Activated CD8-positive, alpha-beta memory T cell treated with anti-CD3 and anti-CD28 coated beads, Interleukin-2, amount 50 U/mL, for 48 hours (primary cell): ENCODE measurements around the gene IL18RAP.

ENCODE experiments used
- DNase-seq: peaks from one replicate; pipeline ENCODE4 v3.0.0-alpha.2; 2020

Gene IL18RAP

DNA sequence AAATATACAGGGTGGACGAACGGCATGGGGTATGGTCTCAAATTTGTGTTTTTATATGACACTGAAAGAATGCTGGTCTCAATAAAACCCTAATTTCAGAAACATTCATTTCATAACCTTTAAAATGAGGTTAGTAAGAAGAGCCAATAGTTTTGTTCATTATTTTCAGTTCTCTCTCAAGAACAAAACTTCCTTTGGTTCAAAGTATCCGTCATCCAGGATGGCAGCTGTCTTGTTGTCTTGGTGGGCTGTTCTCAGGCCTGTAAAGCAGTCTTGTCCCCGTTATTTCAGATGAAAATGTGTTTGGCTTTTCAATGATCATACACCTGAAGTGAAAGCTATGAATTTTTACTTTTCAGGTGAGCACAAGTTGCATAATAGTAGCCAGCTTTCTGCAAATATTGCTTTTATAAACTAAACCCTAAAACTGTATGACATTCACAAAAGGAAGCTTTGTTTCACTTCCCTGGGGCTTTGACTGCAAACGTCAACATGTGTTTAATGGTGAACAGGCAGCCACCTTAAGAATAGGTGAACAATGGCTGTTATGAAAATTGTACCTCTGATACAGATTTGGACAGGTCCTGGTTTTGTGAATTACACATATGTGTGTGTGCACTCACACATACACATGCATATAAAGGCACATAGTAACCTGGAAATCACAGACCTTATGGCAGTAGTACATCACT is 2.6 kb downstream of the IL18RAP start:
- no peak for DNase-seq

DNA sequence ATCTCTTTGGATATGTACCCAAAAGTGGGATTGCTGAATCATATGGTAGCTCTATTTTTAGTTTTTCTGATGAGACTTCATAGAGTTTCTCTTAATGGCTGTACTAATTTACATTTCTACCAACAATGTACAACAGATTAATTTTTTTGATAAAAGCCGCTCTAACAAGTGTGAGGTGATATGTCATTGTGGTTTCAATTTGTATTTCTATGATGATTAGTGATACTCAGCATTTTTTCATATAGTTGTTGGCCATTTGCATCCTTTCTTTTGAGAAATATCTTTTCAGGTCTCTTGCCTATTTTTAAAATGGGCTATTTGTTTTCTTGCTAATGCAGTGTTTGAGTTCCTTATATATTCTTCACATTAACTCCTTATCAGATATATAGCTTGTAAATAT is 4.3 kb downstream of the IL18RAP start:
- DNase-seq, result no peak

DNA sequence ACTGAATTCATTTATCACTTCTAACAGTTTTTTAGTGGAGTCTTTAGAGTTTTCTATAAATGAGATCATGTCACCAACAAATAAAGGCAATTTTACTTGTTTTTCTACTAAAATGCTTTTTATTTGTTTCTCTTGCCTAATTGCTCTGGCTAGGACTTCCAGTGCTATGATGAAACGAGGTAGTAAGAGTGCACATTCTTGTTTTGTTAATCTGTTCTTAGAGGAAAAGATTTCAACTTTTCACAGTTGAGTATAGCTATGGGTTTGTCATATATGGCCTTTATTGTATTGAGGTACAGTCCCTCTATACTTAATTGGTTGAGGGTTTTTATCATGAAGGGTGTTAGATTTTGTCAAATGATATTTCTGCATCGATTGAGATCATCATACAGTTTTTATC is 5.6 kb downstream of the IL18RAP start:
- DNase-seq, result no peak

DNA sequence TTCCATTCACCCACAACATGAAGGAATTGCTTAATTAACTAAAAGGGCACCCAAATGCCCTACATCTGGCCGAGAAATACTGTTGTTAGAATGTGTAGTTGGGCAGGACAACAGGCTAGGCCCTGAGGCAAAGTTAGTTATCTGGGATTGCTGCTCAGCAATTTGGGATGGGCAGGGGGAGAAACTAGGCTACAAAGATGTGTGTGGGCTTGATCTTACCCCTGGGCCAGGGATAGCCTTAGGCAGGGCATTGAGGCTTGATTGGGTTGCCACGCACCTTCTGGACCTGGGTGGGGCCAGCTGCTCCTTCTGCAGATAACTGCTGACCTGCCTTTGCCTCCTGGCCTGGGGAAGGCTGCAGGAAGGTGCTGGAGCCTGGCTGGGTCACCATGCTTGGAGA is 9.4 kb downstream of the IL18RAP start:
- DNase-seq, result no peak

DNA sequence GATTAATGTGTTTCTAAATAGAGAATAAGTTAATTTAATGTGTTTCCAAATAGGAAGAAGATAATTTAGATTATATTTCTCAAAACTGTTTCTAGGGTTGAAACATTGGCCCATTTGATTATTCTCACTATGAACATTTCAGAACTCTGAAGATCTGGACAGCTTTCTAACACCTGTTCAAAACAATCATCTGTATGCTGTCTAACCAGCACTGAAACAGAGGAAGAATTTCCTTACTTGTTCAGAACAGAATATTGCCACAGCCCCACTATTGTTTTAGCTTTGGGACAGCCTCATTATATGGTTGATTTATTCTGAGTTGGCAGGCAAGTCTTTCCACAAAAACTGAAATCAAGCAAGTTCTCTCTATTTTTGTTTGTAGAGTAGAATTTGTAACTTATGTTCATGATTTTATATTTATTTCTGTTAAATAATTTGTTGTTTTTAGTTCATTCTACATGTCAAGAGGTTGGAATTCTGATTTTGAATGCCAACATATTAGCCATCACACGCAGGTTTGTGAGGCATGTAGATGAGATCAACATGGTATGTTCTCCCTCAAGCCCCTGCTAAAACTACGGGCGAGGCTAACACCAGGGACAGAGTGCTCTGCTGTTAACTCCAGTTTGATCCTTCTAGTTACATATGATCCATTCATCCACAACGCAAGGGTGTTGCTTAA is 11.2 kb downstream of the IL18RAP start:
- no peak for DNase-seq

DNA sequence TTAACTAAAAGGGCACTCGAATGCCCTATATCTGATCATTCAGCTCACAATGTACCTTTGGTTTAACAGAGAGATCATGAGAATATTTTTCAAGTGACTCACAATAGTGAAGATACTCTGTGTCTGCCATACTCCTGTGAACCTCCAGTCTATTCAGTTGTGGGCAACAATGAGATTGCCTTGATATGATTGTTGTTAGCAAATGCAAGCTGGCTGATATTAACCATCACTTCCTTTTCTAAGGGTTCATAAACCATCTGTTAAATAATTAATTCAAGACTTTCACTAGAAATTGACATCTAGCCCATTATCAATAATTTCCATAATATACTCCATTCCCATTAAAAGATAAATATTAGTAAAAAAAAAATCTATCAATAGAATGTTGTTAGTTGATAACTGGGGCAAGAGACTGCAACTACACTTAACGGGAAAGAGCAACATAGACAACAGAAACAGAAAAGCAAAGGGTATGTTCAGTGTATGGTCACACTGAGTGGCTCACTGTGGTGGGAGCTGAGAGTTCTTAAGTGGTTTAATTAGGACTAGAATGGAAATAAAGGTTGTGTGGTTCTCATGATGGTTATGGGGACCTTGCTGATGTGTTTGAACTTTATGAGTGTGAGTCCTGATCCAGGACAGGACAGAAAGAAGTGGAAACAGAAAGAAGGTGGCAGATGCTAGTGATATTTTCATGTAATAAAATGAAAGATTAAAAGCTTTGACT is 11.9 kb downstream of the IL18RAP start:
- no peak for DNase-seq

DNA sequence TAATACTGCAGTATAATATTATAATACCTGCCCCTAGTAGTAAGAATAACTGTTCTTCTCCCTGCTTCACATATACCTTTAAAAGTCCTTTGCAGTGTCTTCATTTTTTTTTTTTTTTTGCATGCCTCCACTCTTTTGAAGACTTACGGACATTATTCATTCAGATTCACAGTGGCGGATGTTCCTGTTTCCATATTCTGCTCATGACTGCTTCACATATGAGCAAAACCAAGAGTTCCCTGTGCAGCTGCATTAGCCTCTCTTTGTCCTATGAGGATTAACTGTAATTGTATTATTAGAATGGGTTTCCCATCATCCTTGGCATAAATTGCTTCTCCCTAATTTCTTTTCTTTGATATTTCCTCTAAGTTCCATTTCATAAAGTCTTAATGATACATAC is 12.8 kb downstream of the IL18RAP start:
- DNase-seq, result no peak

DNA sequence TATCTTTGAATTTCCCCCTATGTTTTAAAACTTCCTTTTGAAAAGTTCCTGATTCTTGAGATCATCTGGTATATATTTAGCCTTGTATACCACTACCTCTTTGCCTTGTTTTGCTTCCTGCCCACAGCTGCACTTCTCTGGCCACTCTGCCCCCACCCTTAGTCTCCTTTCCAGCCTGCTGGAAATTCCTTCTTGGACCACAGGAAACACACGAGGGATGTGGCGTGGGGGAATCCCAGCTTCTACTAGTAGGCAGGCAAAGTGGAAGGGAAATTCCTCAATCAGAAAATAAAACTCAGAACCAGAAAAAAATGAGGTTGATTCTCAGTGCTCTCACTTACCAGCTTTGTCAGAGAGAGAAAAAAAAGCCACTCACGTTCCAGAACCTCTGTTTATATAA is 13.4 kb downstream of the IL18RAP start:
- DNase-seq, result no peak

DNA sequence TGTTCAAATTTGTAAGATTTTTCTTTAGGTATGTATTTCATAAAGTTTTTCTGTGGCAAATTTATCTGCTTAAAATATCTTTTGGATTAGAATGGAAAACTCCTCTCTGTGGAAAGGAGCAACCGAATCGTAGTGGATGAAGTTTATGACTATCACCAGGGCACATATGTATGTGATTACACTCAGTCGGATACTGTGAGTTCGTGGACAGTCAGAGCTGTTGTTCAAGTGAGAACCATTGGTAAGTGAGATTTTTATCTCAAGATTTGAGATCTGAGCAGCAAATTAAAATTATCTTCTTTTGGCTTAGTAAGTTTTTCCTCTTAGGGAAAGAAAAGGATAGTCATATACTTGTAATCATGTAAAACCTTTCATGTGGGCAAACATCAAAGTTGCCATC is 14.2 kb downstream of the IL18RAP start:
- DNase-seq, result no peak

DNA sequence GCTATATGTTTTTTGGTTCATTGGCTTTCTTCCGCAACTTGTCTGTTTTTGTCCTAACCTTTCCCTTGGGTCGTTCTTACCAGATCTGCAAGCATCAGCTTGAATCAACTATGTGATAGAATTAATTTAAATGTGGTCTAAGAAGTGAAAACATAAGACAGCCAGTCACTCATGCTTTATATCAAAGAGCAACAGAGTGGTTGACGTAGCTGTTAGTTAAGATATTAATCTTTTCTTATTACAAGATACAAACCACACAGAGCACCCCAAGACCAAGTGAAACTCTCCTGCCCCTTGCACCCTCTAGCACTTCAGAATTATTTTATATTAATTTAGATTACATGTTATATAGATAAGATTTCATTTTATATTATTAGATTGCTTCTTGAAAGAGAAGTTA is 15.2 kb downstream of the IL18RAP start:
- DNase-seq, result no peak

DNA sequence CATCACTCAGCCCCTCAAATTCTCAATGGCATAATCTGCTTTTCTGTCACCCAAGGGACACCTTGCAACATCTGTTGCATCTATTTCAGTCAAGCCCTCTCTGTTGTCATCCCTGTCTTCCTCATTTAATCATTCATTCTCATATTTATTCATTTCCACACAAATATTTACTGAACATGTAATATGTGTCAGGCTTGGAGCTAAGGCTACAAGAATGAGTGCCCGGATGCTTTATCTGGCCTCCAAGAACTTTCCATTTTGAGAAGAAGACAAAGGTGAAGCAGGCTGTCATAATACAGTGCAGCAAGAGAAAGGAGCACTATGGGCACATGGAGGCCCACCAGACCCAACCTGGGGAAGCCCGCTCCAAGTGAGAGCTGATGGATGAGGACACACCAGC is 15.6 kb downstream of the IL18RAP start:
- no peak for DNase-seq

DNA sequence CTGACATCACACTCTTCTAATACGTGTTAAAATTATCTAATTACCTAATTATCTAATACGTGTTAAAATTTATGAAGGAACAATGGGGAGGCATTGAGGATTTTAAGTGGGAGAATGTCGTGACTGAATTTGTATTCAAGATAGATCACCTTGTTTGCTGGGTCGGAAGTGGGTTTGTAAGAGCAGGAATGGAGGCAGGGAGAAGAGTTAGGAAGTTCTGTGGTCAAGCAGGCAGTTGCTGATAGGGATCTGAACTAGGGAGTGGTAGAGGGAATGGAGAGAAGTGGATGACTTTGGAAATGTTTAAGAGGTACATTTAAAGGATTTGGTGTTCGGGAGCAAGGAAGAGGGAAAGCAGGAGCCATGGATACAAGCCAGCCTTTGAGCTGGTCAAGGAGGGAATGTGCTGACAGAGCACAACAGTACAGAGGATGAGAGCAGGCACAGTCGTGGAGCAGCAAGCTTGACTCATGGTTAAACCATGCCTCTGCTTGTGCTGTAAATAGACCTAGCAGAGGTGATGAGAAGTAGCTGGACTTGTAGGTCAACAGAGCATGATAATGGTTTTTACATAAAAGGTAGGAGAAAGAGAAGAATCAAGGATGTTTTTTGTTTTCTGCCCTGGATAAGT is 16.2 kb downstream of the IL18RAP start:
- no peak for DNase-seq

DNA sequence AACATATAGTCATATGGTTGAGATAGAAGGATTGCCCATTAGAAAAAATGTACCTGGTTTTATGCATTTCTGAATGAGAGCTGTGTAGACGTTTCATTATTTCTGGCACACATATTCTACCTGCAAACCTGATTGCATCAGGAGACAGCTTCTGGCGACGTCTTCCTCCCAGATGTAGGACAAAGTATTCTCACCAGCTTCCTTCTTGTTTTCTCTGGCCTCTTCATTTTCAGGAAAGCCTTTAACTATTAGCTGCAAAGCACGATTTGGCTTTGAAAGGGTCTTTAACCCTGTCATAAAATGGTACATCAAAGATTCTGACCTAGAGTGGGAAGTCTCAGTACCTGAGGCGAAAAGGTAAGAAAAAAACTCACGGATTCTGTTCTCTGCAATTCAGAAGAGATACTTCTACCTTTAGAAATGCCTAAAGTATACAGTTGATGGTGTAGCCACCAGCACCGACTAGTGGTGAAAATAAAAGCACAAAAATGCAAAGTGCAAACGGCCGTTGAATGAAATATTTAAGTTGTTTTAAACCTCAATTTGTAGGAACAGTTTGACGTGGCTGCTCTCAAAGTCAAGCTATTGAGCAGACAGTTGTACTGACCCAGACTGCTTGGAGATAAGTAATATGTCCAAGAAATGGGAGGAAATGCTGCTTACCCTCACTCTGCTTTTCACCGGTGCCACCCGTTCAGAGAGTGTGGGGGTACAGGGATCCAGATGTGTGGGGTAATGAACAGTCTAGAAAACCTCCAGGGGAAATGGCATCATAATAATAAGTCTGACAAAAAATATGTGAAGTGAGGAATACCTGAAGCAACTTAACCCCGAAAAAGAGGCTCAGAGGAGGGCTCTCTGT is 20.2 kb downstream of the IL18RAP start:
- DNase-seq, result no peak

DNA sequence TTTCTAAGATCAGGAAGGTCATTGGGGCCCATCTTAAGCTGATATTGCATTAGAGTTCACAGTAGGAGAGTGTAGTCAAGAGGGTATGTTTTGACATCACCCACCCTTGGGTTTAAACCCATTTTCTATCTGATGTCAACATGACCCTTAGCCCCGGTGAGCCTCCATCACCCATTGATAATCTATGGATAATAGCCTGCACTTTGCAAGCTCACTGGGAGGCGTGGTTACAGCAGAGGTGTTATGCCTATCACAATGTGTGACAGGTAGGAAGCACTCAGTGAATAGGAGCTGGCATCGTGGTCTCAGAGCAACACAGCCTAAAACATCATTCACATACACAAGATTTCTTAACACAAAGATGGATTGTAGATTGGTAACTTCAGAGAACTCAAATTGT is 21.3 kb downstream of the IL18RAP start:
- DNase-seq, result no peak

DNA sequence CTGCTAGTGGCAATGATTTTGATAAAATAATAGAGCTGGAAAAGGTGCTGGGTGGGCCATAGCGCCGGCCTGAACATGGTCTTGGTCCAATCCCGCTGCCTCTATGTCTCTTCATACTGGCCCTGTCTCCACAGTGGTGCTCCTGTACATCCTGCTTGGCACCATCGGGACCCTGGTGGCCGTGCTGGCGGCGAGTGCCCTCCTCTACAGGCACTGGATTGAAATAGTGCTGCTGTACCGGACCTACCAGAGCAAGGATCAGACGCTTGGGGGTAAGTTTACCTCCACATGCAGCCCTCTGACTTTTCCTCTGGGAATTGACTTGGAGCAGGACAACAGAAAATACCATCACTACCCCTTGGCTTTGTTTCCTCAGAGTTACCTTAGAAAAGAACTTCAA is 24.0 kb downstream of the IL18RAP start:
- no peak for DNase-seq

DNA sequence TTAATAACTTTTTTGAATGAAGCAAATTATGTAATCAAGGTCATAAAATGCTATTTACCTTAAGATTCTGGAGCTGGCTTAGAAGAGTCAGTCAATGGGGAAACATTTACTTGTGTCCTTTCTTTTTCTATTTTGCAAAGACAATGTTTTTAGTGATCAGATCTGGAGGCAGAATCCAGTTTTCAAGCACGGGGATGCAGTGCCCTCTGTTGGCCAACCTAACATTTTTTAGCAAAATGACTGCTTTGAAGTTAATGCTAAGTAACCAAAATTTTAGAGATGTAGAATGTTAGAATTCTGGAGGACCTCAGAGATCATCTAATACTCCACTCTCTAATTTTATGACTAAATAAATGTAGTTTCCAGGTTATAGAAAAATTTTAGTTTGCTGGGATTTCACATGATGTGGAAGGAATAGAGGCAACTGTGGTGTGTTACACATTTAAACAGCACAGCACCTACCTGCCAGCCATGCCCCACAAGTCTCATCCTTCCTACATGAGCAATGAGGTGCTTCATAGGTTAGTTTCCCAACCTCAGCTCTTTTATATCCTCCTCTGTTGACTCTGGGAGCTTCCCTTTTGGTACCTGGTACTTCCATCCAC is 26.5 kb downstream of the IL18RAP start:
- peak; percentile 79 for DNase-seq

DNA sequence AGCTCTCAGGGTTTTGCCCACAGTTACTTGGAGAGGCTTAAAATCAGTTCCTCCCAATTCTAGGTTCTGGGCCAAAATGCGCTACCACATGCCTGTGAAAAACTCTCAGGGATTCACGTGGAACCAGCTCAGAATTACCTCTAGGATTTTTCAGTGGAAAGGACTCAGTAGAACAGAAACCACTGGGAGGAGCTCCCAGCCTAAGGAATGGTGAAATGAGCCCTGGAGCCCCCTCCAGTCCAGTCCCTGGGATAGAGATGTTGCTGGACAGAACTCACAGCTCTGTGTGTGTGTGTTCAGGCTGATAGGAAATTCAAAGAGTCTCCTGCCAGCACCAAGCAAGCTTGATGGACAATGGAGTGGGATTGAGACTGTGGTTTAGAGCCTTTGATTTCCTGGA is 29.0 kb downstream of the IL18RAP start:
- no peak for DNase-seq

DNA sequence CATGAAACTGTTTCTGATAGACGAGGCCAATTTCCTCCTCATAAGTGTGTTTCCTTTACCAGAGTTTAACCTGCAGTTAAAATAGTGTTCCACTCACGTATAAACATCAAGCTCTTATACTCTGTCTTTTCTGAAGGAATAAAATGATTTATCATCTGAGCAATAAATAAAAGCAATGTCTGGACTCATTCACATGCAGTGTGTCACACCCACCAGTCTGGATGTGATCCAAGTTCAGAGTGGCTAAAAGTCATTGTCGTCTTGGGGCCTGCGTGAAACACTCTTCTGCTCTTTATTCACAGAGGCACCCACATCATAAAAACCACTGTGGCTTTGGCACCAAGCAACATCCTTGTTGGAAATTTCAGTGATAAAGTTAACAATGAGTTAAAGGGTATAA is 30.5 kb downstream of the IL18RAP start:
- no peak for DNase-seq

DNA sequence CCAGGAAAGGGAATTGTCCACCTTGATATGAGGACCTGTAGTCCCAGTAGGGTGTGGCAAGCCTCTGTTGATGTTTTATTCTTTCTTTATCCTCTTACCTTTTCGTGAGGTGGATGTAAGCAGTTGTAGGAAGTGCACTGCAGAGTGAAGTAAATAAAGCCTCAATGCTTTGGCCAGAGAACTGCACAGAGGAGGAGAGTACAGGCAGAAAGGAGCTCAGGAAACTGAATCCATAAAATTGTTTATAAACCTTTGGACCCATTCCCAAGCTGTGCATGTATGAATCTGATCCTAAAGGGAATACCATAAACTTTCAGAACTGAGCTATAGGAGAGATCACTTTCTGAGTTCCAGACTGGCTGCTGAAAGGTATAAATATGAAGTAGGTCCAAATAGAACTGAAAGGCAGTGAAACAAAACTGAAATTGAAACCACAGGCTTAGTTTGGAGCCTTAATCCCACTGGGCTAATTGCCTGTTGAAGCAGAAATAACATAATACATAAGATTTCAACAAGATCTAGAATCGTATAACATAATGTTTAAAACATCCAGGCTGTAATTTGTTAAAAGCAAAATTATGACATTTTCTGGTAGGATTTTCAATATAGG is 32.2 kb downstream of the IL18RAP start:
- no peak for DNase-seq

DNA sequence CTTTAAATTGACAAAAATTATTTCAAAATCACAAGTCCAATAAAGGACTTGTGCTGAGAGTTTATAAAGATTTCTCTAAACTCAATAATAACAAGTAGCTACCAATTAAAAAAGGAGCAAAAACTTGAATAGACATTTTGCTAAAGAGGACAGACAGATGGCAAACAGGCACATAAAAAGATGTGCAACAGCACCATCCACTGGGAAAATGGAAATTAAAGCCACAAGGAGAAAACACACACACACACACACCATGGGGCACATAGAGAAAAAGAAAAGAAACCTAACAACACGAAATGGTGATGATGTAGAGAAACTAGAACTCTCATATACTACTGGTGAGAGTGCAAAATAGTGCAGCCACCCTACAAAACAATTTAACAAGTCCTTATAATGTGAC is 37.5 kb downstream of the IL18RAP start:
- DNase-seq, result no peak

DNA sequence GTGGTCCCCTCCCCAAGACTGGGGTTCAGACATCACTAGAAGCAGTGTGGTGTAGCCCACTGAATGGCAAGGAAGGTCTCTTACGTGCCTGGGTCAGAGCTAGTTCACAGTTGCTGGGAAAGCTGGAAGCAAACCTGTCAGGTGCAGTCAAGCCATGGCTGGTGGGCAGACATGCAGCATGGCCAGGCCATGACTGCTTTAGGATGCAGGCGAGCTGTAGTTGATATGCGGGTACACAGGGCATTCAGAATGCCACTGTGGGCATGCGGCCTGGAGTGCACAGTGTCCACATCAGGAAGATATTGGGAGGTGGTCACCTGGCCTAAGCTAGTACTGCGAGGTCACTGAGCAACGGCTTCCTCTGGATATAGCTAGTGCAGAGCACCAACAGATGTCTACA is 38.2 kb downstream of the IL18RAP start:
- DNase-seq, result no peak

DNA sequence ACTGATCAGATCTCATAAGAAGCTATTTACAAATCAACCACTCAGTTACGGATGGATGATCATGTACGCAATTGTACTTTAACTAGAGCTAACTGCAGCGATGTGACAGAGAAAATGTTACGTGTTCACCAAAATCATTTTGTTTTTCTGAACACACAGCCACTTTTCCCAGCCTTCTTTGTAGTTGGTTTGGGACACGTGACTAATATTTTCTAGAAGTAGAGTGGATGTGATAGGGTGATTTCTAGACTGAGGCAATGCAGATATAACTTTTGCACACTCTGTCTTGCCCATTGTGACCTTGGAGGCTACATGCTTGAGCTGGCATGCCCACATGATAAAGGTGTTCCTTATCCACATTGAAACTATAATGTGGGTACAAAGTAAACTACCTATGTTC is 40.2 kb downstream of the IL18RAP start:
- no peak for DNase-seq
